GM18511 (cell line): ENCODE measurements around the gene ABTB2.

ENCODE experiments used
- ATAC-seq: cut with Tn5 transposase; IDR thresholded peaks from one replicate; pipeline ENCODE4 v1.9.1; 2021; ENCODE audit warnings: mild to moderate bottlenecking, moderate library complexity; ENCODE audit not compliant: unreplicated experiment

Gene ABTB2

GRCh38 chr11:34134765-34135164 is 223.0 kb downstream of the ABTB2 start:
- ATAC-seq: no peak

GRCh38 chr11:34132261-34132965 is 225.4 kb downstream of the ABTB2 start:
- no peak for ATAC-seq

- ATAC-seq: no peak
Observed at GRCh38 chr11:34128824-34129223, 229.0 kb downstream of the ABTB2 start.

- no peak for ATAC-seq
Observed at GRCh38 chr11:34126959-34127848, 230.6 kb downstream of the ABTB2 start.

- no peak for ATAC-seq
Observed at GRCh38 chr11:34124885-34125668, 232.7 kb downstream of the ABTB2 start.

GRCh38 chr11:34120651-34121050 is 237.2 kb downstream of the ABTB2 start:
- ATAC-seq: no peak

GRCh38 chr11:34114471-34114870 is 243.3 kb downstream of the ABTB2 start:
- ATAC-seq: no peak

GRCh38 chr11:34114014-34114413 is 243.8 kb downstream of the ABTB2 start:
- ATAC-seq: no peak

- ATAC-seq: no peak
Observed at GRCh38 chr11:34111722-34112270, 246.0 kb downstream of the ABTB2 start.

- peak; percentile 29 for ATAC-seq
Observed at GRCh38 chr11:34105957-34106504, 251.8 kb downstream of the ABTB2 start.

- peak; percentile 95 for ATAC-seq
Observed at GRCh38 chr11:34105079-34105956, 252.5 kb downstream of the ABTB2 start, which contains the start of gene NAT10. NAT10 (plus strand) TSS chr11:34105629; CDS start chr11:34108226, 2,597 bp downstream.

- ATAC-seq: no peak
Observed at GRCh38 chr11:34104680-34105078, 253.1 kb downstream of the ABTB2 start.
